ENCODE results near the gene ARHGAP15. TPM values are rescaled to one million over a fixed set of nuclear protein-coding genes. Genes with fewer than 3 reads are reported as not detected.

ARHGAP15 gene
- polyA plus RNA-seq, 1 donor, result 16.4 TPM

- no peaks in the 10 kb centered on the region for H3K36me3 ChIP-seq (ENCODE audit: control insufficient read depth, insufficient read depth, low read length)
- no peaks in the 10 kb centered on the region for H3K4me1 ChIP-seq (ENCODE audit: control insufficient read depth, insufficient read depth, low read length)
- H3K27ac ChIP-seq (ENCODE audit: low read length), result no peak overlapping the region
- no peaks in the 10 kb centered on the region for H3K27me3 ChIP-seq (ENCODE audit: control insufficient read depth, insufficient read depth, low read length)
- H3K9me3 ChIP-seq (ENCODE audit: control insufficient read depth, low read depth, low read length), result no peaks in the 10 kb centered on the region
- DNase-seq, result no peak
- 92% methylated on average over 2 of the region's 2 CpGs for WGBS (ENCODE audit: insufficient coverage, low lambda C conversion rate)
- no peak overlapping the region for H3K4me3 ChIP-seq (ENCODE audit: low read length)
Observed at GRCh38 chr2:143142598-143142997, 13.4 kb downstream of the ARHGAP15 start.

- Histone ChIP-seq H3K27me3 (ENCODE audit: control insufficient read depth, insufficient read depth, low read length) (no peaks in the 10 kb centered on the region), H3K36me3 (ENCODE audit: control insufficient read depth, insufficient read depth, low read length) (no peaks in the 10 kb centered on the region), H3K27ac (ENCODE audit: low read length) (no peak overlapping the region), H3K9me3 (ENCODE audit: control insufficient read depth, low read depth, low read length) (no peaks in the 10 kb centered on the region), H3K4me1 (ENCODE audit: control insufficient read depth, insufficient read depth, low read length) (no peaks in the 10 kb centered on the region), H3K4me3 (ENCODE audit: low read length) (no peak overlapping the region)
- DNase-seq, result no peak
- WGBS (ENCODE audit: insufficient coverage, low lambda C conversion rate), result 100% methylated on average over 2 of the region's 3 CpGs
Observed at GRCh38 chr2:143144813-143145455, 15.7 kb downstream of the ARHGAP15 start.

DNA sequence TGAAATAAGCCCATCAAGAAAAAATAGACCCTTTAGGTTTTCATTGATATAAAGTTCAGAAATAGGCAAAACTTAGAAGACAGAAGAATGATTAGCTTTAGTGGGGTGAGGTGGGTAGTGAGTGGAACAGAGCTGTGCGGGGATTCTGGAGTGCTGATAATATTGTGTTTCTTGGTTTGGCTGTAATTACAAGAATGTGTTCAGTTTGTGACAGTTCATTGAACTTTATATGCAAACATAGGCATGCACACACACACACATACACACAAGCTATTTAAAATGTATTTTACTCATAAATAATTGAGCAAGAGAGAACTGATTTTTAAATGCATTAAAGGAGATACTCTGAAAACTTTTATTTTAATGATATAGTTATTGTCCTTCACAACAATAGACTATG is 17.1 kb downstream of the ARHGAP15 start:
- WGBS (ENCODE audit: insufficient coverage, low lambda C conversion rate), result no CpG with 5 or more reads among the region's 1 CpG
- no peaks in the 10 kb centered on the region for H3K36me3 ChIP-seq (ENCODE audit: control insufficient read depth, insufficient read depth, low read length)

DNA sequence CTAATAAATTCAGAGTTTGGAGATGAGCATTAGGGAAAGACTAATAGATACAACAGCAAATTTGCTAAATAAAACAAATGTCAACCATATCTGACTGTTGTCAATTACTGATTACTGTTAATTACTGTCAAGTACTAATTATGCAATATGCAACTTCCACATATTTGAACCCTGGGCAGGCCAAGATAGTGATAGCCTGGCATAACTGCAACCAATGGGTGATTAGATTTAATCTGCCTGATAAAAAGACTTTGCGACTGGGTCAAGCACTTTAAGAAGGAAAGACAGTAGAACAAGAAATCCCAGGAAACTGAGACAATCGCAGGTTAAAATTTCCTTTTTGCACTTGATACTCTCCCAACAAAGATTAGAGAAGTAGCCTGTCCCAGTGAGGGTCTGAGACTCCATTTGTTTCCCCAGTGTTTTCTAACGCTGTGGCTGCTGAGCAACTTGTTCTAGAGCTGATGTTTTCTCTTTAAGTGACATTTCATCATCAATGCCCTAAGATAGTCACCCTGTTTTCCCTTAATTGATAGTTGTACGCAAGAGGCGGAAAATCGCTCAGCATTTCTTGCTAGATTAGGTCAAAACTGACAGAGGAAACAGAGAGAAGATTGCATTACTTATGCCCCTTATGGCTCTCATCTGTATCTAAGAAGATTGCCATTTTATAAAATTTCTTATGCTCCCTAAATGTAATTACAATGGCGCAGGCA is 17.8 kb downstream of the ARHGAP15 start:
- no peaks in the 10 kb centered on the region for H3K36me3 ChIP-seq (ENCODE audit: control insufficient read depth, insufficient read depth, low read length)
- H3K27me3 ChIP-seq (ENCODE audit: control insufficient read depth, insufficient read depth, low read length), result no peaks in the 10 kb centered on the region
- H3K4me3 ChIP-seq (ENCODE audit: low read length), result no peak overlapping the region
- WGBS (ENCODE audit: insufficient coverage, low lambda C conversion rate), result 91% methylated on average over 7 of the region's 7 CpGs
- H3K4me1 ChIP-seq (ENCODE audit: control insufficient read depth, insufficient read depth, low read length), result no peaks in the 10 kb centered on the region
- no peak for DNase-seq
- H3K9me3 ChIP-seq (ENCODE audit: control insufficient read depth, low read depth, low read length), result no peaks in the 10 kb centered on the region
- no peak overlapping the region for H3K27ac ChIP-seq (ENCODE audit: low read length)

More for the DNA sequence above, 17.1 kb downstream of the ARHGAP15 start:
- Histone ChIP-seq H3K4me1 (ENCODE audit: control insufficient read depth, insufficient read depth, low read length) (no peaks in the 10 kb centered on the region), H3K9me3 (ENCODE audit: control insufficient read depth, low read depth, low read length) (no peaks in the 10 kb centered on the region), H3K27ac (ENCODE audit: low read length) (no peak overlapping the region), H3K27me3 (ENCODE audit: control insufficient read depth, insufficient read depth, low read length) (no peaks in the 10 kb centered on the region), H3K4me3 (ENCODE audit: low read length) (no peak overlapping the region)
- DNase-seq, result no peak

DNA sequence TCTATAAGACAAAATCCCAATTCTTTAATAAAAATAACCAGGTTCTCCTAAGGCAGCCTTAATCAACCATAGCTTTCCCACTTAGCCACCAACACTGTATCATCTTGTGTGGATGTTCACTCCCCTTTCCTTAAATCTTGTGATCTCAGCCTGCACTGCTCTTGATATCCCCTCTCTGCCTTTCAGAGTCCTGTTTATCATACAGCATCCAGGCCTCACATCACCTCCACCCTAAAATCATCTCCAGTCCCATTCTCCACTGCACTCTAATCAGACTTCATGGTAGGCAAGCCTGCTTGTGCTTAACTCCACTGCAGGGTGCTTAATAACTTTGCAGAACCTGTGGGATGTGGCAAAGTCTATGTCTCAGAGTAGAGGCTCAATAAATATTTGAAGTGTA is 18.8 kb downstream of the ARHGAP15 start:
- H3K9me3 ChIP-seq (ENCODE audit: control insufficient read depth, low read depth, low read length), result no peaks in the 10 kb centered on the region
- H3K27ac ChIP-seq (ENCODE audit: low read length), result no peak overlapping the region
- DNase-seq, result no peak
- no peaks in the 10 kb centered on the region for H3K36me3 ChIP-seq (ENCODE audit: control insufficient read depth, insufficient read depth, low read length)
- H3K4me1 ChIP-seq (ENCODE audit: control insufficient read depth, insufficient read depth, low read length), result no peaks in the 10 kb centered on the region
- no peak overlapping the region for H3K4me3 ChIP-seq (ENCODE audit: low read length)
- no peaks in the 10 kb centered on the region for H3K27me3 ChIP-seq (ENCODE audit: control insufficient read depth, insufficient read depth, low read length)

- no peak for DNase-seq
- Histone ChIP-seq H3K36me3 (ENCODE audit: control insufficient read depth, insufficient read depth, low read length) (no peaks in the 10 kb centered on the region), H3K4me1 (ENCODE audit: control insufficient read depth, insufficient read depth, low read length) (no peaks in the 10 kb centered on the region), H3K9me3 (ENCODE audit: control insufficient read depth, low read depth, low read length) (no peaks in the 10 kb centered on the region), H3K4me3 (ENCODE audit: low read length) (no peak overlapping the region), H3K27ac (ENCODE audit: low read length) (no peak overlapping the region), H3K27me3 (ENCODE audit: control insufficient read depth, insufficient read depth, low read length) (no peaks in the 10 kb centered on the region)
- 65% methylated on average over 2 of the region's 5 CpGs for WGBS (ENCODE audit: insufficient coverage, low lambda C conversion rate)
Observed at GRCh38 chr2:143148757-143149156, 19.5 kb downstream of the ARHGAP15 start.

- H3K27ac ChIP-seq (ENCODE audit: low read length), result no peak overlapping the region
- no peak for DNase-seq
- H3K36me3 ChIP-seq (ENCODE audit: control insufficient read depth, insufficient read depth, low read length), result no peaks in the 10 kb centered on the region
- H3K4me3 ChIP-seq (ENCODE audit: low read length), result no peak overlapping the region
- H3K4me1 ChIP-seq (ENCODE audit: control insufficient read depth, insufficient read depth, low read length), result no peaks in the 10 kb centered on the region
- no peaks in the 10 kb centered on the region for H3K27me3 ChIP-seq (ENCODE audit: control insufficient read depth, insufficient read depth, low read length)
- no peaks in the 10 kb centered on the region for H3K9me3 ChIP-seq (ENCODE audit: control insufficient read depth, low read depth, low read length)
- WGBS (ENCODE audit: insufficient coverage, low lambda C conversion rate), result no CpG with 5 or more reads among the region's 4 CpGs
Observed at GRCh38 chr2:143150287-143150686, 21.1 kb downstream of the ARHGAP15 start.

GRCh38 chr2:143151111-143151752 is 22.0 kb downstream of the ARHGAP15 start:
- WGBS (ENCODE audit: insufficient coverage, low lambda C conversion rate), result no CpG with 5 or more reads among the region's 1 CpG
- no peak overlapping the region for H3K4me3 ChIP-seq (ENCODE audit: low read length)
- no peaks in the 10 kb centered on the region for H3K27me3 ChIP-seq (ENCODE audit: control insufficient read depth, insufficient read depth, low read length)
- no peak for DNase-seq
- H3K36me3 ChIP-seq (ENCODE audit: control insufficient read depth, insufficient read depth, low read length), result no peaks in the 10 kb centered on the region
- no peaks in the 10 kb centered on the region for H3K4me1 ChIP-seq (ENCODE audit: control insufficient read depth, insufficient read depth, low read length)
- H3K27ac ChIP-seq (ENCODE audit: low read length), result no peak overlapping the region
- no peaks in the 10 kb centered on the region for H3K9me3 ChIP-seq (ENCODE audit: control insufficient read depth, low read depth, low read length)

DNA sequence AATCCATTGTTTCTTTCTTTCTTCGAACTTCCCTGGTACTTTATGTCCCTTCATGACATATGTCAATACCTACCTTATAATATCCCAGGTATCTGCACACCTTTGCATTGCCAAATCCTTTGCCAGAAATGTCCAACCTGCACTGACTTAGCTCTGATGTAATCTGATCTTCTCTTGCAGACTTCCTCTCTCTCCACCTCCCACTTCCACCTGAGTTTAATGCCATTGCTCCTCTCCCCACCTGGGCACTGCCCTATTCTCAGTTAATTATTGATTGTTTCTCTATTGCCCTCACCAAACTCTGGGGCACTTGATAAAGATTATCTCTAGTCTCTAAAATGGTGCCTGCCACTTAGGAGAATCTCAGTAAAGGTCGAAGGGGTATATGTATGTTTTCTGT is 23.0 kb downstream of the ARHGAP15 start:
- 100% methylated on average over 1 of the region's 2 CpGs for WGBS (ENCODE audit: insufficient coverage, low lambda C conversion rate)
- Histone ChIP-seq H3K4me3 (ENCODE audit: low read length) (no peak overlapping the region), H3K9me3 (ENCODE audit: control insufficient read depth, low read depth, low read length) (no peaks in the 10 kb centered on the region), H3K4me1 (ENCODE audit: control insufficient read depth, insufficient read depth, low read length) (no peaks in the 10 kb centered on the region), H3K36me3 (ENCODE audit: control insufficient read depth, insufficient read depth, low read length) (no peaks in the 10 kb centered on the region), H3K27me3 (ENCODE audit: control insufficient read depth, insufficient read depth, low read length) (no peaks in the 10 kb centered on the region), H3K27ac (ENCODE audit: low read length) (no peak overlapping the region)
- no peak for DNase-seq

DNA sequence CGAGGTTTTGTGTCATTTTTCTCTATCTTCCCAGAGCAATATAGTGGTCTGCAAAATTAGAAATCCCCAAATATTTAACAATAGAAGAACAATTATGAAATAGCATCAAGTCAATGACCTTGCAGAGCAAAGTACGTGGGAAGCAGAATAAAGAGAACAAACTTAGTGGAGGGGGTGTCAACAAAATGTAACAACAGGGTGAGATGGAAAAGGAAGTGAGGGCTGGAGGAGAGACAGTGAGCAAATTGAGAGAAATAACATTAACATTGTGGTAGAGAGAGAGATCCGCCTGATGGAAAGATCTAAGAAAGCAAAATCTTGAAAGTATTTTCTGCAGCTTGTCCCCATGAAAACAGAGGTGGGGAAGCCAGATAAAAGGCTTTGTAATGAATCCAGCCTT is 23.4 kb downstream of the ARHGAP15 start:
- DNase-seq, result no peak
- H3K36me3 ChIP-seq (ENCODE audit: control insufficient read depth, insufficient read depth, low read length), result no peaks in the 10 kb centered on the region
- H3K4me1 ChIP-seq (ENCODE audit: control insufficient read depth, insufficient read depth, low read length), result no peaks in the 10 kb centered on the region
- no peak overlapping the region for H3K27ac ChIP-seq (ENCODE audit: low read length)
- H3K27me3 ChIP-seq (ENCODE audit: control insufficient read depth, insufficient read depth, low read length), result no peaks in the 10 kb centered on the region
- H3K9me3 ChIP-seq (ENCODE audit: control insufficient read depth, low read depth, low read length), result no peaks in the 10 kb centered on the region
- whole genome bisulfite sequencing (ENCODE audit: insufficient coverage, low lambda C conversion rate), result 100% methylated on average over 1 of the region's 3 CpGs
- no peak overlapping the region for H3K4me3 ChIP-seq (ENCODE audit: low read length)

Measured in large intestine (tissue), 3 donors.